ENCODE data around the gene CCL3.

DNA sequence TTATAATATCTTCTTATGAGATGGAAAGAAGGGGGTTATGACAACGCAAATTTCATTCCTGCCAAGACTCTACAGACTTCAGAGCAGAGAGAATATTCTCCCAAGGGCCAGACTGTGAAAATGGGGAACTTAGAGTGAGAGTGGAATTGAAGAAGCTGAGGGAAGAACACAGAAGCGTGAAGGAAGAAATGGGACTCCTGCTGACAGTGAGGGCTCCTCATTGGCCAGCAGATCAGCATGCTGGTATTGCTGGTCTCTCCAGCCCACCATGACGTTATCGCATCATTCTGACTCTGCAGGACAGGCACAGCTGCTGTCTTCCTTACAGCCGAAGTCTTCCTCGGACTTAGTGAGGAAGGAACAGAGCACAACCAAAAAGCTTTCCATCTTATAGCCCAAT is 38.0 kb upstream of the CCL3 start:
- TF ChIP-seq CTCF (IDR thresholded peaks at IDR 0.05): no peak
- no peak for TF ChIP-seq POLR2A (IDR thresholded peaks at IDR 0.05)

All from uterus (tissue), 2 donors.